Testis (tissue), 3 donors: ENCODE data around the gene PCBP4. TPM values are rescaled to one million over a fixed set of nuclear protein-coding genes. Genes with fewer than 3 reads are reported as not detected.
A peak's percentile ranks its signal among the peaks of the same experiment; 100 is the strongest.

Experiments
- DNase-seq: peaks from one replicate; pipeline ENCODE4 v3.0.0-alpha.2; 2019
- H3K27ac ChIP-seq, 2 donors: fragments of 200-600 bp; sonication (generic); one replicate each; pipeline ENCODE4 v1.5.1; 2019
- H3K27me3 ChIP-seq: fragments of 200-600 bp; sonication (generic); one replicate; pipeline ENCODE4 v1.5.1; 2019
- H3K36me3 ChIP-seq: fragments of 200-600 bp; sonication (generic); one replicate; pipeline ENCODE4 v1.5.1; 2017; ENCODE audit warnings: low read depth; ENCODE audit errors: missing control alignments
- H3K4me1 ChIP-seq: fragments of 200-600 bp; sonication (generic); one replicate; pipeline ENCODE4 v1.5.1; 2019
- H3K4me3 ChIP-seq, 2 donors: fragments of 200-600 bp; sonication (generic); one replicate each; pipeline ENCODE4 v1.5.1; 2017 to 2019
- H3K9me3 ChIP-seq: fragments of 200-600 bp; sonication (generic); one replicate; pipeline ENCODE4 v1.5.1; 2017
- CTCF ChIP-seq, 3 experiments: fragments of 450-650 bp in 2 of 3; fragments of 200-600 bp in 1 of 3; sonication (generic) in 1 of 3; IDR thresholded peaks; one replicate each; pipeline ENCODE4 v1.5.1; 2016 to 2019; ENCODE audit warnings: antibody characterized with exemption in 3 of 3, mild to moderate bottlenecking in 2 of 3, moderate library complexity in 1 of 3
- POLR2A ChIP-seq: fragments of 450-650 bp; IDR thresholded peaks from one replicate; pipeline ENCODE4 v1.6.1; 2017; ENCODE audit warnings: antibody characterized with exemption, mild to moderate bottlenecking, moderate library complexity
- WGBS, 2 donors: methylation state at CpG; one replicate each; pipeline ENCODE4 v1.1.5; 2018; 5-methylcytosine and 5-hydroxymethylcytosine counted together
- intact Hi-C: fragments of 100-400 bp; cut with DNase I; formaldehyde crosslinking; loops from one replicate; pipeline ENCODE4 v1.15.1; 2023; ENCODE audit warnings: low total_unique reads
- polyA plus RNA-seq: library from polyadenylated mRNA; stranded (reverse); fragments of 350-450 nt; fragmentation: Illumina TruSeq; extraction: RNeasy Lipid Tissue Mini Kit (QIAGEN cat#74804); gene quantifications from one replicate; pipeline ENCODE4 v1.2.3, GENCODE V29; 2014; ENCODE audit warnings: low read depth, low replicate concordance; ENCODE audit not compliant: insufficient read depth
- total RNA-seq, 2 donors: library from RNA; depleted of rRNA; stranded (reverse); fragments of >200 nt; gene quantifications; one replicate each; pipeline ENCODE4 v1.2.3, GENCODE V29; 2016

PCBP4 gene
- total and polyA plus RNA-seq, 3 donors from 2014 or later: 35.8 to 54.1 (median 47.1) TPM

- Histone ChIP-seq H3K4me1 (peaks cover 20% of the 10 kb centered on the region), H3K27me3 (no peaks in the 10 kb centered on the region), H3K27ac (peak overlapping the region; percentile 14 to 82), H3K9me3 (no peaks in the 10 kb centered on the region), H3K4me3 (no peak overlapping the region), H3K36me3 (no peaks in the 10 kb centered on the region)
- TF ChIP-seq POLR2A (no peak), CTCF (IDR thresholded peaks at IDR 0.05) (no peak)
- intact Hi-C loops: no loop called here
- DNase-seq: no peak
Observed at GRCh38 chr3:51984269-51984647, 17.0 kb upstream of the PCBP4 start.

GRCh38 chr3:51983578-51984268, 16.5 kb upstream of the PCBP4 start:
- TF ChIP-seq POLR2A: no peak
- no peak for TF ChIP-seq CTCF (IDR thresholded peaks at IDR 0.05)
- no peaks in the 10 kb centered on the region for H3K27me3 ChIP-seq

GRCh38 chr3:51982838-51983577, 15.8 kb upstream of the PCBP4 start, which contains the start of gene ACY1:
Gene ACY1, plus strand, starts transcription at chr3:51983535. Its CDS starts 530 bp downstream, at chr3:51984065.
- Histone ChIP-seq H3K4me1 (peaks cover 20% of the 10 kb centered on the region), H3K36me3 (no peaks in the 10 kb centered on the region), H3K27ac (peak within 1 kb of the TSS; percentile 82 to 88), H3K9me3 (no peaks in the 10 kb centered on the region), H3K4me3 (peak within 1 kb of the TSS; percentile 68), H3K27me3 (no peaks in the 10 kb centered on the region)
- WGBS, 2 donors: 0% methylated on average over 24 to 67 of the region's 68 CpGs
- intact Hi-C loops: no loop called here
- peak; percentile 80 for DNase-seq
- TF ChIP-seq CTCF (IDR thresholded peaks at IDR 0.05) (no peak), POLR2A (no peak)

More at GRCh38 chr3:51983578-51984268, 16.5 kb upstream of the PCBP4 start:
- no peaks in the 10 kb centered on the region for H3K9me3 ChIP-seq
- intact Hi-C loops: no loop called here
- WGBS, 2 donors: 56 to 71% methylated on average over 20 to 22 of the region's 22 CpGs
- peak overlapping the region; percentile 68 for H3K4me3 ChIP-seq
- H3K4me1 ChIP-seq: peaks cover 20% of the 10 kb centered on the region
- peak overlapping the region; percentile 82 to 88 for H3K27ac ChIP-seq
- no peaks in the 10 kb centered on the region for H3K36me3 ChIP-seq
- DNase-seq: no peak

DNA sequence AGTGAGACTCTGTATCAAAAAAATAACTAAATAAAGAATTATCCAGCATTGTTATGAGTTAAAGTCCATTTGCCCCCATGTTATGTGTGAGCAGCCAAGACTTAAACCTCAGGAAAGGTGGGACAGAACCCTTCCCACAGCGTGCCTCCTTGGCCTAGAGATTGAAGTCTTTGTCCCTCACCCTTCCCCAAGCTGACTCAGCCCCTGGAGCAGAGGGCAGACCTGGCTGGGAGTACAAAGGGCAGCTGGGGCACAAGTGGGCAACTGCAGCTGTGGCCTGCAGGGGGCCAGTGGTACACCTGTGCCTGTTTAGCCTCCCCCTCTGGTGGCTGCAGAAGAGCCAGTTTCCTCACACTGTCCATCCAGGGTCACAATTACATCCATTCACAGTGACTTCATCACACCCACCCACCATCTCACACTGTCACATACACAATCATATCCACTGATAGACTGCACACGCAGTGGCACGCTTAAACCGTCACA, 15.1 kb upstream of the PCBP4 start:
- peak overlapping the region in 1 of 2 donors; percentile 88 for H3K27ac ChIP-seq
- peaks cover 20% of the 10 kb centered on the region for H3K4me1 ChIP-seq
- H3K4me3 ChIP-seq: peak overlapping the region; percentile 68
- H3K9me3 ChIP-seq: no peaks in the 10 kb centered on the region
- TF ChIP-seq CTCF (IDR thresholded peaks at IDR 0.05) (peak in 2 of 3 experiments; percentile 15 to 33), POLR2A (no peak)
- H3K27me3 ChIP-seq: no peaks in the 10 kb centered on the region
- H3K36me3 ChIP-seq: no peaks in the 10 kb centered on the region
- no peak for DNase-seq
- WGBS, 2 donors: 12 to 13% methylated on average over 4 of the region's 4 CpGs
- intact Hi-C loops: no loop called here
